Kidney (tissue), 14 donors: Measurements from ENCODE around the gene ERC2. TPM values are rescaled to one million over a fixed set of nuclear protein-coding genes. Genes with fewer than 3 reads are reported as not detected.

ENCODE experiments used
- DNase-seq, 5 donors: peaks; one replicate each; pipeline ENCODE4 v3.0.0-alpha.2; 2013 to 2020
- FAIRE-seq: peaks from 2 replicates; lab custom pipeline; 2012; peaks lifted over from hg19 to GRCh38; lab: Jason Lieb, UNC
- H3K27ac ChIP-seq, 2 donors: one replicate each; pipeline ENCODE4 v1.7.0; 2013; ENCODE audit warnings: low read depth in 2 of 2, low read length in 2 of 2, inconsistent platforms in 1 of 2
- H3K27me3 ChIP-seq: one replicate; pipeline ENCODE4 v1.7.1; 2013; ENCODE audit warnings: low read length, inconsistent platforms; ENCODE audit not compliant: control insufficient read depth, insufficient read depth
- H3K36me3 ChIP-seq, 3 donors: one replicate each; pipeline versions ENCODE4 v1.7.0 to v1.7.1; 2013; ENCODE audit warnings: low read length in 3 of 3, control low read depth in 1 of 3, inconsistent platforms in 1 of 3; ENCODE audit not compliant: insufficient read depth in 3 of 3, control insufficient read depth in 2 of 3
- H3K4me1 ChIP-seq, 3 donors: one replicate each; pipeline versions ENCODE4 v1.7.0 to v1.7.1; 2013; ENCODE audit warnings: low read length in 3 of 3, inconsistent platforms in 1 of 3, low read depth in 1 of 3; ENCODE audit not compliant: control insufficient read depth in 2 of 3, insufficient read depth in 2 of 3
- H3K4me3 ChIP-seq, 3 donors: one replicate each; pipeline versions ENCODE4 v1.7.0 to v1.8.1; 2013; ENCODE audit warnings: low read length in 3 of 3, control low read depth in 1 of 3, inconsistent platforms in 1 of 3
- H3K9ac ChIP-seq, 3 donors: one replicate each; pipeline versions ENCODE4 v1.7.0 to v1.7.1; 2013; ENCODE audit warnings: low read length in 3 of 3, control low read depth in 1 of 3, inconsistent platforms in 1 of 3
- H3K9me3 ChIP-seq, 3 donors: one replicate each; pipeline versions ENCODE4 v1.7.0 to v1.7.1; 2013; ENCODE audit warnings: low read length in 3 of 3, control low read depth in 1 of 3, inconsistent platforms in 1 of 3; ENCODE audit not compliant: control insufficient read depth in 2 of 3, insufficient read depth in 1 of 3
- intact Hi-C: fragments of 100-400 bp; cut with DNase I; formaldehyde crosslinking; loops from one replicate; pipeline ENCODE4 v1.11.1; 2022
- polyA plus RNA-seq: library from polyadenylated mRNA; stranded (reverse); fragments of 350-450 nt; fragmentation: Illumina TruSeq; extraction: RNeasy Lipid Tissue Mini Kit (QIAGEN cat#74804); gene quantifications from one replicate; pipeline ENCODE4 v1.2.3, GENCODE V29; 2014; ENCODE audit warnings: low read depth, low replicate concordance; ENCODE audit not compliant: insufficient read depth
- total RNA-seq: library from RNA; stranded (reverse); fragmentation: NEBNext Ultra II Directional; extraction: Animal tissue kit (Norgen Biotek cat#: 25700); gene quantifications from one replicate; pipeline ENCODE4 v1.2.1, GENCODE V29; 2021
- TF ChIP-seq, protein P1 (sequence below): IDR thresholded peaks from 3 replicates; pipeline ENCODE4 v1.5.1; 2012; ENCODE audit warnings: mild to moderate bottlenecking, moderate library complexity, borderline replicate concordance; ENCODE audit not compliant: insufficient read depth; ENCODE audit errors: extremely low read depth
- donor health status: control.
- donor health status: control.
- donor health status: control.
- donor health status: control.
- donor health status: control.
- donor health status: DM: yes; HTN: yes; CAD: no.
- donor health status: Normal renal cell carcinoma (clear cell type).

Gene ERC2
- total and polyA plus RNA-seq, 2 donors from 2014 or later = 0.92 to 3.8 TPM

DNA sequence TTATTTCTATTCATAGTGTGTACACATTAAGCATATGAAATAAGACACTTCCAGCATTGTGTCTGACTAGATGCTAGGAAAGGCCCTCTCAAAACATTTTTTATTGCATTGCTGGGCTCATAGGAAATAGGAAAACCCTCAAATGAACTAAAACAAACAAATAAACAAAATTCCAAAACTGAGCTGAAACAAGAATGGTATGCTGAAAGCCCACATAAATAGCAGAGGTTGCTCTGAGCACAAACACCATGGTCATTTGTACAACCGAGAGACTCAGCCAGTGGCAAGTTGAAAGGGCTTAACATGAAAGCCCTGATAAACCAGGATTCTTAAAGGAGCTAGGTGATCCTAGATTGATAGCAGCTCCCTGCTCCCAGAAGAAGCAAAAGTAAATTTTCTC is 671.2 kb downstream of the ERC2 start:
- H3K36me3 ChIP-seq = no peaks in the 10 kb centered on the region
- H3K27ac ChIP-seq = no peak overlapping the region
- H3K4me1 ChIP-seq = no peaks in the 10 kb centered on the region
- TF ChIP-seq, protein P1, sequence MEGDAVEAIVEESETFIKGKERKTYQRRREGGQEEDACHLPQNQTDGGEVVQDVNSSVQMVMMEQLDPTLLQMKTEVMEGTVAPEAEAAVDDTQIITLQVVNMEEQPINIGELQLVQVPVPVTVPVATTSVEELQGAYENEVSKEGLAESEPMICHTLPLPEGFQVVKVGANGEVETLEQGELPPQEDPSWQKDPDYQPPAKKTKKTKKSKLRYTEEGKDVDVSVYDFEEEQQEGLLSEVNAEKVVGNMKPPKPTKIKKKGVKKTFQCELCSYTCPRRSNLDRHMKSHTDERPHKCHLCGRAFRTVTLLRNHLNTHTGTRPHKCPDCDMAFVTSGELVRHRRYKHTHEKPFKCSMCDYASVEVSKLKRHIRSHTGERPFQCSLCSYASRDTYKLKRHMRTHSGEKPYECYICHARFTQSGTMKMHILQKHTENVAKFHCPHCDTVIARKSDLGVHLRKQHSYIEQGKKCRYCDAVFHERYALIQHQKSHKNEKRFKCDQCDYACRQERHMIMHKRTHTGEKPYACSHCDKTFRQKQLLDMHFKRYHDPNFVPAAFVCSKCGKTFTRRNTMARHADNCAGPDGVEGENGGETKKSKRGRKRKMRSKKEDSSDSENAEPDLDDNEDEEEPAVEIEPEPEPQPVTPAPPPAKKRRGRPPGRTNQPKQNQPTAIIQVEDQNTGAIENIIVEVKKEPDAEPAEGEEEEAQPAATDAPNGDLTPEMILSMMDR = no peak
- H3K27me3 ChIP-seq = no peaks in the 10 kb centered on the region
- DNase-seq (peak in 1 of 5 donors; percentile 28), FAIRE-seq (no peak)
- no peak overlapping the region for H3K4me3 ChIP-seq
- no peak overlapping the region for H3K9ac ChIP-seq
- no peaks in the 10 kb centered on the region for H3K9me3 ChIP-seq
- intact Hi-C loops = no loop called here

DNA sequence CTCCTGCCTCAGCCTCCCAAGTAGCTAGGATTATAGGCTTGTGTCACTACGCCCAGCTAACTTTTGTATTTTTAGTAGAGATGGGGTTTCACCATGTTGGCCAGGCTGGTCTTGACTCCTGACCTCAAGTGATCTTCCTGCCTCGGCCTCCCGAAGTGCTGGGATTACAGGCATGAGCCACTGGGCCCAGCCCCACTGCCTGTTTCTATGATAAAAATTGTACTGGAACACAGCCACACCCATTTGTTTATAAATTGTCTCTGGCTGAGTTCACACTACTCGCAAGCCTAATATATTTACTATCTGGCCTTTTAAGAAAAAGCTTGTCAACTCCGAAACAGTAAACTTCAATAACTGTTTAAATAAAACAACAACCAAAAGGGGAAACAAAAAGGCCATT is 671.7 kb downstream of the ERC2 start:
- H3K36me3 ChIP-seq = no peaks in the 10 kb centered on the region
- peak in 1 of 5 donors; percentile 68 for DNase-seq
- no peak for FAIRE-seq
- H3K4me3 ChIP-seq = no peak overlapping the region
- TF ChIP-seq, protein P1 = no peak
- H3K9ac ChIP-seq = no peak overlapping the region
- H3K27ac ChIP-seq = no peak overlapping the region
- H3K4me1 ChIP-seq = no peaks in the 10 kb centered on the region
- H3K27me3 ChIP-seq = no peaks in the 10 kb centered on the region
- intact Hi-C loops = no loop called here
- H3K9me3 ChIP-seq = no peaks in the 10 kb centered on the region

DNA sequence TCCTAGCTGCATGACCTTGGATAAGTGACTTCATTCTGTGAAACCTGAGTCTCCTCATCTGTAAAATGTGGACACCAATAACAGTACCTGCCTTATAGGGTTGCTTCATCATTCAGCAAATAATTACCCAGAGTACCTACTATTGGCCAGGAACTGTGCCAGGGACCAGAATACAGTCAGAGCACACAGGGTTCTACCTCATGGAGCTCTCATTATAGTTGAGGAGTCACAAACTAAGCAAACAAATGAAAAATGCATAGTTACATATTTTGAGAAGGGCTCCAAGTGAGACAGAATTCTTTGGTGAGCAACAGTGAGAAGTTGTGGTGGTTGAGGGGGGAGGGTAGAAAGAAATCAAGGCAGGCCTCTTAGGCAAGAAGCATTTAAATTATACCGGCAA is 672.5 kb downstream of the ERC2 start:
- FAIRE-seq (no peak), DNase-seq (no peak)
- Histone ChIP-seq H3K36me3 (no peaks in the 10 kb centered on the region), H3K27ac (no peak overlapping the region), H3K9me3 (no peaks in the 10 kb centered on the region), H3K27me3 (no peaks in the 10 kb centered on the region), H3K9ac (no peak overlapping the region), H3K4me1 (peaks cover 0 to under 1% (median 0%) of the 10 kb centered on the region in 3 donors), H3K4me3 (no peak overlapping the region)
- TF ChIP-seq, protein P1 = no peak
- intact Hi-C loops = no loop called here

DNA sequence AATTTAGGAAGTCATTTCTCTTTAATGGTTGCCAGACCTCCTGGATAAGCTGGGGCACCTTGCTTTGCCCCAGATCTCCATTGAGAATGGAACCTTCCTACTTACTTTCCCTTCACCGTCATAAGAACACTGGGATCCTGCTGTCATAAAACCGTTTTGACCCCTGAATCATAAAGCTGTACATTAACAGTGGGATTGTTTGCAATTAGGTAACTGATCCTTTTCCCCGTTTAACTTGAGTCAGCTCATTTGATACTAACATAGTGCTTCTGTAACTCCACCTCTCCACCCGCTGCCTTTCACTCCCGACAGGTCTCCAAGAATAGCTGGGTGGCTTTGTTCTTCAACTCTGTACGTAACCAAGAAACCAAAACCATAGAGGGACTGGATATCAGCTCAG is 673.0 kb downstream of the ERC2 start:
- Histone ChIP-seq H3K36me3 (no peaks in the 10 kb centered on the region), H3K27ac (no peak overlapping the region), H3K4me1 (peaks cover 0 to 5% (median 0%) of the 10 kb centered on the region in 3 donors), H3K4me3 (no peak overlapping the region), H3K9me3 (no peaks in the 10 kb centered on the region), H3K27me3 (no peaks in the 10 kb centered on the region), H3K9ac (no peak overlapping the region)
- intact Hi-C loops = no loop called here
- DNase-seq (peak in 3 of 5 donors; percentile 16 to 61 (median 43)), FAIRE-seq (no peak)
- TF ChIP-seq, protein P1 = no peak
